Neural cell (in vitro differentiated cells): Measurements from ENCODE around the gene PPAT.

Experiments used
- CTCF ChIP-seq: fragments of 450-650 bp; IDR thresholded peaks from 2 replicates; pipeline ENCODE4 v1.5.1; 2014; ENCODE audit warnings: antibody characterized with exemption, mild to moderate bottlenecking, moderate library complexity; ENCODE audit not compliant: poor library complexity, severe bottlenecking
- EZH2 ChIP-seq: fragments of 200-600, 300-800 bp; shearing (Covaris generic), sonication (generic); IDR thresholded peaks from 2 replicates; pipeline ENCODE4 v1.6.1; 2014; ENCODE audit warnings: antibody characterized with exemption, low read length, borderline replicate concordance, mild to moderate bottlenecking; ENCODE audit not compliant: insufficient read depth, poor library complexity, severe bottlenecking
- MXI1 ChIP-seq: fragments of 450-650 bp; conservative IDR thresholded peaks from 2 replicates; pipeline ENCODE4 v1.6.1; 2014; ENCODE audit warnings: antibody characterized with exemption, mild to moderate bottlenecking; ENCODE audit not compliant: poor library complexity, severe bottlenecking
- POLR2AphosphoS5 ChIP-seq: IDR thresholded peaks from 2 replicates; pipeline ENCODE4 v1.6.1; 2012
- RAD21 ChIP-seq: fragments of 450-650 bp; conservative IDR thresholded peaks from 2 replicates; pipeline ENCODE4 v1.6.1; 2014; ENCODE audit warnings: antibody characterized with exemption, mild to moderate bottlenecking, moderate library complexity
- SMC3 ChIP-seq: fragments of 450-650 bp; conservative IDR thresholded peaks from 2 replicates; pipeline ENCODE4 v1.6.1; 2014; ENCODE audit warnings: antibody characterized with exemption, mild to moderate bottlenecking, moderate library complexity; ENCODE audit not compliant: poor library complexity
- TAF1 ChIP-seq: IDR thresholded peaks from 2 replicates; pipeline ENCODE4 v1.6.1; 2012; ENCODE audit warnings: low read depth

DNA sequence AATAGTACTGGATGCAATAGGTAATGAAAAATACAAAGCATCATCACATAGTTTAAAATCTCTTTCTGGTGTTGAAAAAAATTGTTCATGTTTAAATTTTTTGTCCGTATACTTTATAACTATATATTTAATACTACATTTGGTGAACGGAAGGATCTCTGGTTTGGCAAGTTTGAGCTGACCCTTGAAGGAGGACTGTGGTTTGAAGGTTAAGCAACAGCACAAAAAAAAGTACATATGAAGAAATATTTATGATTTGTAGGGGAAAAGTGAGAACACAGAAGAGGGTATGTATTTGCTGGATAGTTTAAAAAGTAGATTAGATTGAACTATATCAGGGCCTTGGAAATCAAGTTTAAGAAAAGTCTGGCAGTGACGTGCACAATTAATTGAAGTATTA lies 45.3 kb upstream of the PPAT start:
- no peak for TF ChIP-seq CTCF
- TF ChIP-seq SMC3 = no peak
- TF ChIP-seq POLR2AphosphoS5 = no peak
- no peak for TF ChIP-seq TAF1
- no peak for TF ChIP-seq EZH2
- no peak for TF ChIP-seq MXI1
- TF ChIP-seq RAD21 = no peak
